H9 (cell line): ENCODE data around the gene RASA2. TPM values are rescaled to one million over a fixed set of nuclear protein-coding genes. Genes with fewer than 3 reads are reported as not detected.

ENCODE experiments used
- DNase-seq: peaks from one replicate; pipeline ENCODE4 v3.0.0-alpha.2; 2017
- H2AFZ ChIP-seq: one replicate; pipeline ENCODE4 v1.6.1; 2013; ENCODE audit warnings: mild to moderate bottlenecking, low read length, control low read depth, moderate library complexity
- H2AK5ac ChIP-seq: 2 replicates; pipeline ENCODE4 v1.6.1; 2013; ENCODE audit warnings: low read length, control low read depth, mixed read lengths; ENCODE audit not compliant: insufficient read length
- H2BK120ac ChIP-seq: one replicate; pipeline ENCODE4 v1.6.1; 2013; ENCODE audit warnings: low read depth, mild to moderate bottlenecking, low read length, control low read depth, inconsistent platforms; ENCODE audit not compliant: poor library complexity, severe bottlenecking
- H2BK12ac ChIP-seq: 2 replicates; pipeline ENCODE4 v1.6.1; 2013; ENCODE audit warnings: low read length, control low read depth, mixed read lengths, low read depth; ENCODE audit not compliant: insufficient read length
- H2BK15ac ChIP-seq: 2 replicates; pipeline ENCODE4 v1.6.1; 2013; ENCODE audit warnings: low read depth, low read length, control low read depth
- H2BK20ac ChIP-seq: one replicate; pipeline ENCODE4 v1.6.1; 2013; ENCODE audit warnings: low read depth, mild to moderate bottlenecking, low read length, control low read depth, inconsistent platforms; ENCODE audit not compliant: poor library complexity, severe bottlenecking
- H2BK5ac ChIP-seq: 2 replicates; pipeline ENCODE4 v1.6.1; 2013; ENCODE audit warnings: low read length, control low read depth, mixed read lengths; ENCODE audit not compliant: insufficient read length
- H3K14ac ChIP-seq: 2 replicates; pipeline ENCODE4 v1.6.1; 2013; ENCODE audit warnings: low read length, control low read depth; ENCODE audit not compliant: insufficient read depth
- H3K18ac ChIP-seq: 2 replicates; pipeline ENCODE4 v1.6.1; 2013; ENCODE audit warnings: low read depth, mild to moderate bottlenecking, mixed read lengths, low read length, control low read depth; ENCODE audit not compliant: insufficient read length
- H3K23ac ChIP-seq: 2 replicates; pipeline ENCODE4 v1.6.1; 2013; ENCODE audit warnings: low read length, control low read depth, mixed read lengths, low read depth; ENCODE audit not compliant: insufficient read length
- H3K23me2 ChIP-seq: 2 replicates; pipeline ENCODE4 v1.6.1; 2013; ENCODE audit warnings: low read depth, mild to moderate bottlenecking, mixed read lengths, low read length, control low read depth; ENCODE audit not compliant: insufficient read length, poor library complexity, severe bottlenecking
- H3K27ac ChIP-seq: 2 replicates; pipeline ENCODE4 v1.5.1; 2013; ENCODE audit warnings: low read length, control low read depth, mixed read lengths, low read depth; ENCODE audit not compliant: insufficient read length
- H3K27me3 ChIP-seq: 2 replicates; pipeline ENCODE4 v1.6.1; 2013; ENCODE audit warnings: low read length, control low read depth, inconsistent platforms; ENCODE audit not compliant: insufficient read depth
- H3K4ac ChIP-seq: 2 replicates; pipeline ENCODE4 v1.6.1; 2013; ENCODE audit warnings: low read depth, mild to moderate bottlenecking, control low read depth, inconsistent platforms, low read length, moderate library complexity
- H3K4me1 ChIP-seq: 2 replicates; pipeline ENCODE4 v1.6.1; 2013; ENCODE audit warnings: low read length, control low read depth, inconsistent platforms; ENCODE audit not compliant: insufficient read depth
- H3K4me2 ChIP-seq: 2 replicates; pipeline ENCODE4 v1.6.1; 2013; ENCODE audit warnings: low read length, control low read depth, mixed read lengths; ENCODE audit not compliant: insufficient read length, insufficient read depth
- H3K56ac ChIP-seq: 2 replicates; pipeline ENCODE4 v1.6.1; 2013; ENCODE audit warnings: low read depth, mild to moderate bottlenecking, mixed read lengths, low read length, control low read depth; ENCODE audit not compliant: insufficient read length
- H3K79me1 ChIP-seq: 2 replicates; pipeline ENCODE4 v1.6.1; 2013; ENCODE audit warnings: low read depth, mild to moderate bottlenecking, moderate library complexity, low read length, control low read depth, inconsistent platforms; ENCODE audit not compliant: insufficient read depth, poor library complexity, severe bottlenecking
- H3K79me2 ChIP-seq: 2 replicates; pipeline ENCODE4 v1.6.1; 2013; ENCODE audit warnings: low read length, control low read depth, inconsistent platforms; ENCODE audit not compliant: insufficient read depth
- H3K9ac ChIP-seq: 2 replicates; pipeline ENCODE4 v1.6.1; 2013; ENCODE audit warnings: low read length, control low read depth, mixed read lengths; ENCODE audit not compliant: insufficient read length; ENCODE audit errors: extremely low read depth
- H3K9me3 ChIP-seq: one replicate; pipeline ENCODE4 v1.6.1; 2013; ENCODE audit warnings: low read depth, low read length, inconsistent platforms; ENCODE audit not compliant: control insufficient read depth
- H3T11ph ChIP-seq: one replicate; pipeline ENCODE4 v1.6.1; 2013; ENCODE audit warnings: mild to moderate bottlenecking, low read length, control low read depth, inconsistent platforms
- H4K20me1 ChIP-seq: one replicate; pipeline ENCODE4 v1.6.1; 2013; ENCODE audit not compliant: control insufficient read depth, insufficient read length, insufficient read depth
- H4K5ac ChIP-seq: 2 replicates; pipeline ENCODE4 v1.6.1; 2013; ENCODE audit warnings: low read depth, mild to moderate bottlenecking, mixed read lengths, low read length, control low read depth; ENCODE audit not compliant: insufficient read length
- H4K8ac ChIP-seq: replicated peaks from 2 replicates; pipeline ENCODE4 v1.6.1; 2013; ENCODE audit warnings: low read length, control low read depth, mixed read lengths, low read depth; ENCODE audit not compliant: insufficient read length
- H4K91ac ChIP-seq: 2 replicates; pipeline ENCODE4 v1.6.1; 2013; ENCODE audit warnings: low read depth, mild to moderate bottlenecking, moderate library complexity, mixed read lengths, low read length, control low read depth; ENCODE audit not compliant: insufficient read length
- H3K27ac Mint-ChIP-seq, 3 experiments: 2 replicates in 2 of 3; 3 replicates in 1 of 3; pipeline ENCODE4 v1.8.0; 2020 to 2021; ENCODE audit warnings: mixed read lengths in 3 of 3, mild to moderate bottlenecking in 1 of 3, moderate library complexity in 1 of 3
- H3K27me3 Mint-ChIP-seq: 2 replicates; pipeline ENCODE4 v1.8.0; 2021; ENCODE audit warnings: low read depth, mild to moderate bottlenecking, moderate library complexity, mixed read lengths
- H3K36me3 Mint-ChIP-seq, 3 experiments: 2 replicates in 2 of 3; 3 replicates in 1 of 3; pipeline ENCODE4 v1.8.0; 2020 to 2021; ENCODE audit warnings: low read depth in 3 of 3, mixed read lengths in 3 of 3; ENCODE audit not compliant: insufficient read depth in 1 of 3
- H3K4me1 Mint-ChIP-seq, 2 experiments: 2 replicates each; pipeline ENCODE4 v1.8.0; 2020; ENCODE audit warnings: mixed read lengths in 2 of 2
- H3K4me3 Mint-ChIP-seq, 2 experiments: 2 replicates in 1 of 2; 3 replicates in 1 of 2; pipeline ENCODE4 v1.8.0; 2020 to 2021; ENCODE audit warnings: mild to moderate bottlenecking in 2 of 2, mixed read lengths in 2 of 2, moderate library complexity in 1 of 2
- H3K9me3 Mint-ChIP-seq, 2 experiments: 2 replicates in 1 of 2; 3 replicates in 1 of 2; pipeline ENCODE4 v1.8.0; 2020; ENCODE audit warnings: mild to moderate bottlenecking in 2 of 2, mixed read lengths in 2 of 2, moderate library complexity in 1 of 2
- CTCF ChIP-seq: fragments of 200-600 bp; sonication (generic); conservative IDR thresholded peaks from 3 replicates; pipeline ENCODE4 v1.8.0; 2021; ENCODE audit warnings: antibody characterized with exemption, mild to moderate bottlenecking
- WGBS: extraction: QIAGEN DNeasy Blood & Tissue Kit; methylation state at CpG from one replicate; pipeline ENCODE4 v1.1.7; 2013; ENCODE audit warnings: missing lambda C conversion rate, low lambda C conversion rate, mixed read lengths; ENCODE audit not compliant: insufficient read length; ENCODE audit errors: extremely low coverage; 5-methylcytosine and 5-hydroxymethylcytosine counted together
- total RNA-seq: library from RNA; stranded (reverse); gene quantifications from 2 replicates; pipeline ENCODE4 v1.2.1, GENCODE V29; 2021

Gene RASA2
- total RNA-seq, 1 experiment from 2014 or later = 24.4 TPM

- no peak overlapping the region for H4K91ac ChIP-seq
- H3K4me2 ChIP-seq = no peak overlapping the region
- no peak overlapping the region for H3K56ac ChIP-seq
- H3K79me1 ChIP-seq = peaks cover 12% of the 10 kb centered on the region
- no peak overlapping the region for H2AK5ac ChIP-seq
- no peak overlapping the region for H3K4ac ChIP-seq
- no peak overlapping the region for H3K23ac ChIP-seq
- no peak overlapping the region for H2BK15ac ChIP-seq
- H3T11ph ChIP-seq = no peak overlapping the region
- H2BK5ac ChIP-seq = no peak overlapping the region
- Mint-ChIP-seq H3K9me3 (no peaks in the 10 kb centered on the region), H3K27me3 (no peaks in the 10 kb centered on the region), H3K4me3 (no peak overlapping the region), H3K27ac (no peak overlapping the region), H3K4me1 (peaks cover 5 to 11% of the 10 kb centered on the region in 2 experiments), H3K36me3 (no peaks in the 10 kb centered on the region)
- H3K9ac ChIP-seq = no peak overlapping the region
- TF ChIP-seq CTCF = no peak
- H2BK12ac ChIP-seq = no peak overlapping the region
- H4K8ac ChIP-seq = no peak overlapping the region
- H3K14ac ChIP-seq = no peak overlapping the region
- H2BK20ac ChIP-seq = no peak overlapping the region
- H3K27me3 ChIP-seq = no peaks in the 10 kb centered on the region
- 0 out of 2 replicates have a peak, but pooled peaks cover 4% of the 10 kb centered on the region for H3K79me2 ChIP-seq
- no peak overlapping the region for H2AFZ ChIP-seq
- H3K23me2 ChIP-seq = no peaks in the 10 kb centered on the region
- H4K5ac ChIP-seq = no peak overlapping the region
- H2BK120ac ChIP-seq = no peak overlapping the region
- H3K18ac ChIP-seq = no peak overlapping the region
- DNase-seq = no peak
- WGBS = no CpG with 5 or more reads among the region's 3 CpGs
- no peaks in the 10 kb centered on the region for H3K4me1 ChIP-seq
- H4K20me1 ChIP-seq = peaks cover 2% of the 10 kb centered on the region
- H3K9me3 ChIP-seq = no peaks in the 10 kb centered on the region
- H3K27ac ChIP-seq = no peak overlapping the region
Observed at GRCh38 chr3:141505166-141505565, 18.3 kb downstream of the RASA2 start.
